GM21360 (cell line): Measurements from ENCODE around the gene PCBP4.
A peak's percentile ranks its signal among the peaks of the same experiment; 100 is the strongest.

ENCODE experiments used
- ATAC-seq: cut with Tn5 transposase; IDR thresholded peaks from one replicate; pipeline ENCODE4 v1.9.1; 2021; ENCODE audit warnings: mild to moderate bottlenecking, moderate library complexity; ENCODE audit not compliant: unreplicated experiment

Gene PCBP4

DNA sequence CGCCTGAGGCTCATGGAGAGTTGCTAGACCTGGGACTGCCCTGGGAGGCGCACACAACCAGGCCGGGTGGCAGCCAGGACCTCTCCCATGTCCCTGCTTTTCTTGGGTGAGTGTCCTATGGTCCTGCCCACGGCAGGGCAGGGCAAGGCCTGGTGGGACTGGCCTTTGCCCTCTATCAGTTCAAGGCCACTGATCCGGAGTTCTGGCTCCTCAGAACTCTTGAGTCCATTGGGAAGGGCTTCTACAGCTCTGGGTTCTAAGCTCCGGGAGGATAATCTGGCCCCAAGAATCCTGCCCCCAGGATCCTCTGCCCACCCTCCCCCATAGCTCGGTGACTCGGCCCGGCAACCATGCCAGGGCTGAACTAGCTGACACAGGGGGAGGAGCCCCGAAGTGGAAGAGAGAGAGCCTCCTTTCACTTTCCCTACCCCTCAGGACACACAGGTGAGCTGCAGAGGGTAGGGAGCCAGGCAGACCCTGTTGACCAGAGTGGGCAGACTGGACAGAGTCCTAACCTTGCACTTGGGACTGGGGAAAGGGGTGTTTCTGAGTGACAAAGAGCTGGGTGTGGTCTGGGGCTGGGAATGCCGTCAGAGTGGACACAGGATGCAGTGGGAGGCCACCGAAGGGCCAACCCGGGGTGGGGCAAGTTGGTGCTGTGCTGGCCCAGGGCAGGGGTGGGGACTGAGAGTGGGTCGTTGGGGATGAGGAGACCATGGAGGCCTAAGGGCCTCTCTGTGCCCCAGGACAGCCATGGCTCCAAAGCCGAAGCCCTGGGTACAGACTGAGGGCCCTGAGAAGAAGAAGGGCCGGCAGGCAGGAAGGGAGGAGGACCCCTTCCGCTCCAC is 24.4 kb downstream of the PCBP4 start:
- peak; percentile 28 for ATAC-seq

DNA sequence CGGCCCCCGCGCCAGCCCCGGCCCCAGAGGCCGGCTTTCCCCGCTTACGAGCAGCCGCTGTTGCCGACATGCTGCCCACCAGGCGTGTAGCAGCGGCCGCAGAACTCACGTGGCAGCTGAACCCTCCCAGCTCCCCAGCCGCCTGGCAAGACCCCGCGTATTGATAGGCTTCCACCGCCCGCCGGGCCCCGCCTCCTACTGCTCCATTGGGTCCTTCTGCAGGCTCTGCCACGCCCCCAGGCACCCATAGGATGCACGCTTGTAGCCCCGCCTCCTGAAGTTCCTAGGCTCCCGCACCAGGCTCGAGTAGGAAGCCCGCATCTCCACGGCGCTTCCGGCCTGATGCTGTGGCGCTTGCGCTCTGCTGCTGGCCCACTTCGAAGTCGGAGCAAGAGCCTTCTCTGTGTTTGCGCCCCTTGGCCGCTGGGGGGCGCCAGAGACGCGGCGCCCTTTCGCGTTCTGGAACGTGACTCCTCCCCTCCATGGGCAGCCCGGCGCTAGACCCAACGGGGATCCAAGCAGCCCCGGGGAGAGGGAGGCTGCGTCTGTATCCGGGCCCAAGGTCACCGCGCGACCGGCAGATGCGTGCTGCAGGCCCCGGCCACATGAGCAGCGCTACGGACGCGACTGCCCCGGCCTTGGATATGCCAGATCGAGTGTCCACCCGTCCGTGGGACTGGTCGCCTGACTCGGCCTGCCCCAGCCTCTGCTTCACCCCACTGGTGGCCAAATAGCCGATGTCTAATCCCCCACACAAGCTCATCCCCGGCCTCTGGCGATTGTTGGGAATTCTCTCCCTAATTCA is 25.3 kb downstream of the PCBP4 start, which contains the start of the genes PARP3 and RRP9:
PARP3 (plus strand) TSS at position 566 of the 805 bp plus-strand sequence. CDS start 993 bp downstream, outside the sequence.
RRP9 (minus strand) TSS at position 107 of the 805 bp plus-strand sequence; CDS start at position 70, 37 bp downstream.
- ATAC-seq = peak; percentile 88

DNA sequence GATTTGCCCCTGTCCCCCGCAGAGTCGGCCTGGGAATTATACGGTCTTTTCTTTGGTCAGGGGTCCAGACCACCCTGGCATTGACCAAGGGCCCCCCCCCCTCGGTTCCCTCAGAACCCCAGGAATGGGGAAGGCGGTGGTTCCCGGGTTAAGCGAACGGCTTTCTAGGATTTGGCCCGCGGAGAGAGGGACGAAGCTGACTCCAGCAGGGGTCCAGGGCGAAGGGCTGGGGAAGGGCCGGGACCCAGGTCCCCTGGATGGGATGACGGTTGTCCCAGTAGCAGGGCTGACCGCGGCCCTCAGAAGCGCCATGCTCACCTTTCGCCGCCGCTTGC is 25.8 kb downstream of the PCBP4 start:
- no peak for ATAC-seq

DNA sequence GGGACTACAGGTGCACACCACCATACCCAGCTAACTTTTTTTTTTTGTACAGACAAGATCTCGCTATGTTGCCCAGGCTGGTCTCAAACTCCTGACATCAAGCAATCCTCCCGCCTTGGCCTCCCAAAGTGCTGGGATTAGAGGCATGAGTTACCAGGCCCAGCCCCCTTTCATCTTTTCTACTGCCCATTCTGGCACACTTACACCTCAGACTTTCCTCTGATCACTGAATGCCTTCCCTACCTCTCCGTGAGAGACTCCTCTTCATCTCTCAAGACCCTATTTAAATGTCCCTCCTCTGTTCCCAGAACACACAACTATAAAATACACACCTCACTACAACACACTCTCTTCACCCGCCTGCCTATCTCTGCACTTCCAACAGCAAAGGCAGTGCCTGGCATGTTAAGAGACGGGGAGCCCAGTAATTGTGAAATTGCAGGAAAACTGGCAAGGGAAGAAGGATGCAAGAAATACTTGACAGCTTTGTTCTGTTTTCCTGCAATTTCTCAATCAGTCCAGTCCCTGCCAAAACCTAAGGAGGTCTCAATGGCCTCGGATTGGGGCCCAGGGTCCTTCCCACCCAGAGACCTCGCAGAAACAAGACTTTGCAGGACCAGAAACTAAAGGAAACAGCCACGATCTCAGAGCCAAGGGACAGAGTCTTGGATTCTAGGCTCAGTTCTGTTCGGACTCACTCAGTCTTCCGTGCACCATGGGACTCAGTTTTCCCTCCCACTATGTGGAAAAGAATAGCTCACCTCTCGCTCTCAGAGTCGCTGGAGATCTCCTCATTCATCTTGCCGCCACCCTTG is 26.4 kb downstream of the PCBP4 start:
- ATAC-seq = no peak

DNA sequence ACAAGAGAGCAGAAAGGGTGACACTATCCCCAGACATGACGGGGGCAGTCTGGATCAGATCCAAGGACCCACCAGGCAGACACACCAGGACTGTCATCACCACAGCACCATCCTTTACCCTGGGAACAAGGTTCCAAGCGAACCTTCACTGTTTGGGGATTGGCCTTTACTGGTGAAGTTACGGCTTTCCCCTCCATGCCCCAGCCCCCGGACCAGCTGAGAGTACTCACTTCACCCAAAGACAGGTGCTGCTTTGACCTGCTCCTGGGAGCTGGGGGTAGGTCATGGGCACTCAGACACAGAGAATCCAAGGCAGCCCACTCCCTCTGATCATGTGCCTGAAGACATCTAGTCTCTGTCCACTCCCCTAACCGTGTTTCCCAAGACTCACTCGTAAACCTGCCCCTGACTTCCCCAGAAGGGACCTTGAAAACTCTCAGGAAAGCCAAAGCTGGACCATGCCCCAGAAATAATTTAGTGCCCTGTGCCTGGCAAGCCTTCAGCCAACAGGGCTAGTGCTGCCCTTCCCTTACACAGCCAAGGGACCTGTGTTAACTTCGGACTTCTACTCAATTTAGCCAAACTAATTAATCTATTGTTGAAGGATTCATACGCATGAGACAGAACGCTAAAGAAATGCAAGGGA is 28.4 kb downstream of the PCBP4 start:
- no peak for ATAC-seq

DNA sequence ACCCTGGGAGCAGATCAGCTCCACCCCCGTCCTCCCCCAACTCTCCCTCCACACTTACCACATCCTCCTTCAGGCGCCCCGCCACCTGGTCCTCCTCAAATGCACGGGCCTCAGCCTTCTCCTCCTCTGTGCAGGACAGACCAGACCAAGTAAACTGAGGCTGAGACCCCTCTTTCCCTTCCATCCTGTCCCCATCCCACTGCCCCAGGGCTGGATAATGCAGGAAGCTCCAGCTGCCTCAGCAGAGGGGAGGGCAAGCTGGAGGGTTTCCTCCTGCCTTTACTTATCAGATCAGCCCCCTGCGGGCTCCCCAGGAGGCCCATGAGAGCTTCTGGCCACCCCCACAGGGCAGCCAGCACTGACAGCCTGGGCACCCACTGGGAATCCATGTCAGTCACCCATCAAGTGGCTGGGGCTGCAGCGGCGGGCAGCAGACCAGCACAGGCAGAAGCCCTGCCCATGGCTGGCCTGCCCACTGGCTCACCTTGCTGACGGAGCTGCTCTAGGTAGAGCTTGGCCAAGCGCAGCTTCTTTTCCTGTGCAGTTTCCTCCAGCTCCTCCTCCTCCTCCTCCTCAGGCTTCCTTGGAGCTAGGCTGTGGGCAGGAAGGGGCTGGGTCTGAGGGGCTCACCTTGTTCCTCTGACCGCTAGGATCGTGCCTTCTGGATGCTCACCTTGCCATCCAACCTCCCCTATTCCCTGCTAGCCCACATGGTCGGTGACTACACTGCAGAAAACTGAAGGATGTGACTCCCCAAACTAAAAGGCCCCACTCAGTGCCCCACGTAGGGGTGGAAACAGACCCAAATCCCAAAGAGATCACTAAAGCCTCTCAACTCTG is 29.4 kb downstream of the PCBP4 start:
- ATAC-seq = no peak

DNA sequence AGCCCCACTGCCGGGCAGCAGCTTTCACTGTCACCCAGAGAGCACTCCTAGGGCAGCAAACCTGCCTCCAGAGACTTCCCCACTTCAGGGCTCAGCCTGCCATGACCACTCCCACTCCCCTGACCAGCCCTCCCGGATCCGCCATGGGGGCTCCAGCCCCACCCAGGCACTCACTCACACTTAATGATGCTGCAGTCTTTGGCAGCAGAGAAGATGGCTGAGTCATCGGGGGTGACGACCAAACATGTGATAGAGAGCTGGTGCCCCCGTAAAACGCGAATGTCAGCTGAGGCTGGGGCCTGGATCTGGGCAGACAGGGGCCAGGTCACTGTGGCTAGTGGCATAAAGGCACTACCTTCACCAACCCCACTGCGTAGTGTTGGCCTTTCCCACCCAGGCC is 30.2 kb downstream of the PCBP4 start:
- ATAC-seq = no peak

DNA sequence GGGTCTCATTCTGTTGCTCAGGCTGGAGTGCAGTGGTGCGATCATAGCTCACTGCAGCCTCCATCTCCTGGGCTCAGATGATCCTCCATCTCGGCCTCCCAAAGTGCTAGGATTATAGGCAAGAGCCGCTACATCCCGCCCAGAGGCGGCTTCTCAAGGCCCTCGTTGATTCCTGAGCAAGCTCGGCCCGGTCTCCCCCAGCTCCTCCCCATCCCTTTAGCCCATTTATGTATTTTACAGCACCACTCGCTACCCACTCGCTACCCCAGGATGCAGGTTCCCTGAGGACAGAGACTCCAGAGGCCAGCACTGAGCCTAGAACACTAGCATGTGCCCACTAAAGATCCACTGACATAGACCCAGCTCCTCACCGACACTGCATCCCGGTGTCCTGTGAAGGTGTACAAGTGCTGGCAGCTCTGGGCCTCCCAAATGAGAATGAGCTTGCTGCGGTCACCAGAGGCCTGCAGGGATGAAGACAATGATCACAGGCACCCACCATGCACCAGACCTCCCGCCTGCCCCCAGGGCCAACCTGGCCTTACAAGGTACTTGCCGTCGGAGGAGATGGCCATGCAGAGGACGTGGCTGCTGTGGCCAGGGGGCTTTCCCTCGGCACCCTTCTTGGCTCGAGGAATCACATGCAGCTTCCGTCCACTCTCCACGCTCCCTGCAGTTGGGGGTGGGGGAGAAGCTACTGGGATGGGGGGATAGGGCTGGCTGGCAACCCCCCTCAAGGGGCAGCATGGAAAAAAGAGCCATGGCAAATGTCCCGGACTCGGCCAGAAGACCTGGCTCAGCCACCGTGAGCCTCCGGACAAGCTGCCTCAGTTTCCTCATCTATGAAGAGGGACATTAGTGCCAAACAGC is 31.1 kb downstream of the PCBP4 start:
- ATAC-seq = no peak

DNA sequence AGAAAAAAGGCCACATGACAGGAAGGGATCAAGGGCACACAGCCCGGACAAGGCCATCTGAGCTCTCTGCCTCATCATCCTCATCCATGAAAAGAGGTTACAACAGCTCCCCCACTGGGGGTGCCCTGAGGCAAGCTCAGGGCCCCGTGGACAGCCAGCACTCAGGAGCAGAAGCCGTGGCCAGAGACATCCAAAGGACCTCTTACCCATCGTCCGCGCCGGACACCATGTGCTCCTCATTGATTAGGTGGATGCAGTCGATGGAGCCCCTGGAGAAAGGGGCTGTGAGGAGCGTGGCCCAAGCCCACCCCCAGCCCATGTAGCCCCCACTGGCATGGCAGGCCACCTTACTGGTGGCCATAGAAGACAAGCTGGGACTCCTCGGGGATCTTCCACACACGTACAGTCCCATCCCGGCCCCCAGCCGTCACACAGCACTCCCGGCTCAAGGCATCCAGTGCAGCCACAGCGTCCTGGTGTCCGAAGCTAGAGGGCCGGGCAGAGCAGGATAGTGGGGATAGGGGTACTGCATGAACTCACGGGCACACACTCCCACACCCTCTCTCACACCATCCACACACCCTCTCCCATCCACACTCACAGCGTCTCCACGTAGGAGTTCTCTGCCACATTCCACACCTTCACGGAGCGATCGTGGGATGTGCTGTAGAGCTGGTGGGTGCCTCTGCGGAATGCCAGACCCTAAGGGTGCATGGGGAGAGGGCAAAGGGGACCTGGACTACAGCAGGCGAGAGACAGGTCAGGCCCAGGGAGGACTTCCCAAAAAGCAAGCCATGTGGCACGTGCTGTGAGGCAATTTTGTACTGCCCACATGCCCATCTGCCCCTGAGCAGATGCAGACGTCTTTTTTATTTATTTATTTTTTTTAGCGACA is 32.0 kb downstream of the PCBP4 start:
- ATAC-seq = no peak

DNA sequence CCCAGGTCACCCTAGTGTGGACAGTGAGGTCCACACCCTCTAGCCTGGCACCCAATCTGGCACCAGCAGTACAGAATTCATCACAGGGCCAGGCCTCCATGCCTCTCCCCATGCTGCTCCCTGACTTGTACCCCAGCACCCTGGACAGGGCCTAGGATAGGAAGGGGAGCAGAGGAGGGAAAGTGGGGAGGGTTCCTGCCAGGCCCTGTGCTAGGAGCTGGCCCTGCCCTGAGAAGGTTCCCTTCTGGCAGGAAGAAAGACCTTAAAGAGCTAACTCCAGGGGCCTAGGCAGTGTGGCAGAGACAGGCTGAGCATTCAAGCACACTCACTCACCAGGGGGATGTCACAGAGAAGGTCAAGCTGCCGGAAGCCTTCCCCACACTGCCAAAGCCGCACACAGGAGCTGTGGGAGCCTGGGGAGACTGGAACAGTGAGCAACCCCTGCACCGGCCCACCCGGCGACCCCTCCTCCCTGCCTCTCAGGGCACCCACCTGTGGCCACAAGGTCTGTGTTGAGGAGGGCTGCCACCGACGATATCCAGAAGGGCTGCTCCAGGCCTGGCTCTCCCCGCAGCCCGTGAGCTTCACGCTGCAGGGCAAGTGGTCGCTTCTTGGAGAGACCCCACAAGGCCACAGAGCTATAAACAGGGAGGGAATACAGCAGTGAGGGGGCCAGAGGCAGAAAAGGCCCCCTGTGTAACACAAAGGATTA is 33.0 kb downstream of the PCBP4 start:
- no peak for ATAC-seq

DNA sequence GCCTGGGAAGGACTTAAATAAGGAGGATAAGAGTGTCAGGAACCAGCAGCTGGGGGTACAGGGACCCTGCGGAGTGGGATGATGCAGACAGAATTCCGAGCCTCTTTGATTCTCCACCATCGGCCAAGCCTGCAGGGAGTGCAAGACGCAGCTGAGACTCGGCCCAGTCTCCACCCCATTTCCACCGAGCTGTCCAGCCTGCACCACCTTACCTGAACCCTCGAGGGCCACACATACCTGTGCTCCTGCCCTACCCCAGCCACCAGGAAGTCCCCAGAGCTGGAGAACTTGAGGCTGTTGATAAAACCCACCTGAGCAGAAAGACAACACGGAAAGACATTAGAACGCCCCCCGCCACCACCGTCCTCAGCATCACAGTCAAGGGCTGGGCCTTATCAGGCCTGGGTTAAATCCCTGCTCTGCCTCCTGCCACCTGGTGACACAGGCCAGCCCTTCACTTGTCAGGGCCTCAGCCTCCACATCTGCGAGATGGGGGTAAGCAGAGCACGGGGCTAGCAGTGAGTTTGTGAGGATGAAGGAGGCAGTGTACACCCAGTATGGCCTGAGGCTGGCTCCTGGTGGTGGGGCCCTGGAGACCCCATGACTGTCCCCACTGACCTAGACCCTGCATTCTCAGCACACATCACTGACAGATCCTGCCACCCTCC is 33.6 kb downstream of the PCBP4 start:
- ATAC-seq = no peak

DNA sequence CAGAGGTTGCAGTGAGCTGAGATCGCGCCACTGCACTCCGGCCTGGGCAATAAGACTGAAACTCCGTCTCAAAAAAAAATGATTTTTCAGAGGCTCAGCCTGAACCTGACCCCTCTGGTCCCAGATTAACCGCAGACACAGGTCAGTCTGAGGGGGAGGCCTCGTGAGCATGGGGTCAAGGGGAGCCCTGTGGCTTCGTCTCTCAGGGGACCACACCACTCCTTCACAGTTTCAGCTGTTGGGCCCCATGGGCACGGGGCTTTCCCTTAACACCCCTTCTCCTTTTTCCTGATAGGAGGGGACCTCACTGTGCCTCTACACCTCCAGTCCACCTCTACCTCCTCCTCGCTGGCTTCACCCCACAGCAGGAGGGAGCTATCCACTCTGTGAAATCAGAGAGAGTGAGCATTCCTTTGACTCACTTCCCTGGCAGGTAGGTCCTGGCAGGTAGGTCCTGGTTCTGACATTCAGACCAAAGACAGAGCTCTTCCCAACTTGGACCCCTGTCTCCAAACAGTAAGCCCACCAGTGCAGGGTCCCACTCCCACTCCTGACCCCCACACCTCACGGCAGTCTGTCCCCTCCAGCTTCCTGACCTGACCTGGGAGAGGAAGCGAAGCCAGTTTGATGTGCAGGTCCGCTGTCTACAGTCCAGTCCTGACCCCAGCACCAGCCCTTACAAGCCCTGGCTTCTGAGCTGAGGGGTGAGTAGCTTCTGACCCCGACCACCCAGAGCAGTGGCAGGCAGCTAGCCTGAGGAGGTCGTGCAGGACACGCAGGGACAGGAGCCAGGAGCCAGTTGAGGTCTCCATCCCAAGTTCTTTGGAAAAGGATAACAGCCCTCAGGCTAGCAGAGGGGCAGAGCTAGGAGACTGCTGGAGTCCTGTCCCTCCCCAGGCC is 34.5 kb downstream of the PCBP4 start:
- no peak for ATAC-seq

DNA sequence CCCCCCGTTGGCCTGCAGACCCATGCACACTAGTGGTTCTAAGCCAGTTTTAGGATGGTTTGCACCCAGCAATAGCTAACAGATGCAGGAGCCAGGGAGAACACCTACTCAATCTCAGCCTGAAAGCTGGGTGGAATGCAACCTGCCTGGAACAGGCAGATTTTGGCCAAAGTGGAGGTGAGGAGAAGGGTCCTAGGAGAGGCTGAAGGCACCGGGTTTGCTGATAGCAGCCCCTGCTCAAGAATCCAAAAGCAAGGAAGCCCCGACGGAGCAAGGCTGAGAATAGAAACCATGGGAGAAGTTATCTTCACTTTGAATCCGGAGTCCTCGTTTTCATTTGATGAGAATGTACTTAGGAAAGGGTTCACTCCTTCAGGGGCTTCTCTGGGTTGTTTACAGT is 35.5 kb downstream of the PCBP4 start:
- ATAC-seq = no peak

DNA sequence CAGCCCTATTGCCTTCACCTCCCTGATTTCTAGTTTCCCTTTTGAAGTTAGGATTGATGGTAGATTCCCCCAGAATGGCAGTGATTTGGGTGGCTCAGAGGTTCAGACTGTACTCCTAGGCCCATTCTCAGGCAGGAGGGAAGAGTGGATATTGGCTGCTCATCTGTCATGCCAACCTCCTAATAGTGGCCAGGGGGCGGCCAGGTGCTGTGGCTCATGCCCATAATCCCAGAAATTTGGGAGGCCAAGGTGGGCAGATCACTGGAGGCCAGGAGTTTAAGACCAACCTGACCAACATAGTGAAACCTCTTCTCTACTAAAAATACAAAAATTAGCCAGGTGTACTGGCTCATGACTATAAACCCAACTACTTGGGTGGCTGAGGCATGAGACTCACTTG is 36.8 kb downstream of the PCBP4 start:
- no peak for ATAC-seq

DNA sequence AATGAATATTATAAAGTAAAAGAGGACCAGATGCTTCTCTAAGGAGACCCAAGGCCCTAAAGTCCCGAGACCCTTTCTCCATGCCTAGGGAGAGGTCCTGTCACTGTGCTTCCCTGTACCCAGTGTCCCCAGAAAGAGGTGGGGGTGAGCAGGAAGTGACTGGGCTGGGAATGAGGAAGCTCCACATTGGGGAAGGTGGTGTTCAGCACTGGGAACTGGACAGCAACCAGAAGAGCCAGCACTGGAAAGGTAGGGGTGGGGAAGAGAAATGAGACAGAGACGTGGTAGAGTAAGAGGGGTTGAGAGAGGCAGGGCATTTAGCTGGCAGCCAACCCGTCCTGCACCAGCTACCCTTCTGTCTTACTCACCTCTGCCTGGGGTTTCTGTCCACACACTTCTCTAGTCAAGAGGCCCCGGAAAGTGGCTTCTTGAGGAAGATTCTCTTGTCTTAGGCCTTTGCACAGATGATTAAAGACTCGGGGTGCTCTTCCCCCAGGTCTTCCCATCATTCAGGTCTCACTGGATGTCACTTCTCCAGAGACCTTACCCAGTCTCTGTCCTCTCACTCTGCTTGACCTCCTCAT is 37.7 kb downstream of the PCBP4 start:
- no peak for ATAC-seq
